ENCODE data around the gene BCL6. TPM values are rescaled to one million over a fixed set of nuclear protein-coding genes. Genes with fewer than 3 reads are reported as not detected.

The BCL6 gene
- total RNA-seq (48.2 and 55.5 TPM in 2 replicates), polyA plus RNA-seq (21.2 and 31.5 TPM in 2 replicates), polyA minus RNA-seq (50.0 and 112 TPM in 2 replicates)
- 32.2 TPM for total RNA-seq (2013)

GRCh38 chr3:187745201-187746058 lies at the start of gene BCL6:
BCL6 (minus strand) TSS chr3:187745468; CDS start chr3:187733693, 11,775 bp downstream.
- H3K9ac ChIP-seq (ENCODE audit: low read length): peak within 1 kb of the TSS; percentile 93
- peak within 1 kb of the TSS; percentile 98 for H2AFZ ChIP-seq (ENCODE audit: insufficient read depth, low read depth, low read length, poor library complexity, severe bottlenecking)
- peaks cover 38 to 52% of the 10 kb centered on the region in 2 donors for H3K4me1 ChIP-seq (ENCODE audit: control insufficient read depth in 2 of 2, insufficient read depth in 2 of 2, low read length in 2 of 2)
- H3K4me3 ChIP-seq (ENCODE audit: control extremely low read depth in 1 of 5, extremely low read depth in 1 of 5, insufficient read depth in 1 of 5, low read depth in 2 of 5, low read length in 4 of 5): peak within 1 kb of the TSS; percentile 67 to 96 (median 84)
- no peaks in the 10 kb centered on the region for H3K9me3 ChIP-seq (ENCODE audit: control extremely low read depth in 1 of 3, control insufficient read depth in 2 of 3, insufficient read depth in 1 of 3, low read length in 2 of 3)
- intact Hi-C loops (cut with micrococcal nuclease): loop anchor here (1.0 to 10.0 kb wide), 7 partner anchors 362 to 837 kb away; partner anchors contain the start of gene LPP
- Mint-ChIP-seq H3K27me3 (no peaks in the 10 kb centered on the region), H3K4me1 (peaks cover 74% of the 10 kb centered on the region), H3K4me3 (peak within 1 kb of the TSS; percentile 97), H3K27ac (peak within 1 kb of the TSS; percentile 96), H3K9me3 (ENCODE audit: insufficient read depth) (no peaks in the 10 kb centered on the region)
- DNase-seq: peak; percentile 97
- peaks cover 12% of the 10 kb centered on the region for H4K20me1 ChIP-seq (ENCODE audit: control insufficient read depth, insufficient read depth, low read length, poor library complexity, severe bottlenecking)
- peak within 1 kb of the TSS; percentile 88 to 96 for H3K27ac ChIP-seq (ENCODE audit: low read length in 2 of 2)
- H3K79me2 ChIP-seq (ENCODE audit: control insufficient read depth, insufficient read depth, low read length): peaks cover 28% of the 10 kb centered on the region
- no peaks in the 10 kb centered on the region for H3K36me3 ChIP-seq (replicated peaks in 1 of 2; ENCODE audit: control extremely low read depth in 1 of 2, control insufficient read depth in 1 of 2, extremely low read depth in 1 of 2, insufficient read depth in 2 of 2, low read length in 1 of 2)
- ChIA-PET POLR2A (interaction anchor here (0.7 to 1.6 kb wide), 10 partner anchors 32 to 941 kb away, joined by 3 to 13 read pairs (median 4); no protein-coding TSS in a partner anchor), CTCF (interaction anchor here (0.6 to 9.2 kb wide), 31 partner anchors 9 to 1296 kb away, joined by 3 to 182 read pairs (median 4); no protein-coding TSS in a partner anchor)
- peak within 1 kb of the TSS; percentile 98 for H3K4me2 ChIP-seq (replicated peaks; ENCODE audit: low read depth, low read length, poor library complexity, severe bottlenecking)
- 0% methylated on average over 27 of the region's 40 CpGs for WGBS (ENCODE audit: insufficient coverage)
- no peaks in the 10 kb centered on the region for H3K27me3 ChIP-seq (replicated peaks in 1 of 4; ENCODE audit: control extremely low read depth in 1 of 4, control insufficient read depth in 3 of 4, insufficient read depth in 4 of 4, low read length in 3 of 4)
- peak; percentile 60 for ATAC-seq (ENCODE audit: low read depth)
- TF ChIP-seq, protein P1, sequence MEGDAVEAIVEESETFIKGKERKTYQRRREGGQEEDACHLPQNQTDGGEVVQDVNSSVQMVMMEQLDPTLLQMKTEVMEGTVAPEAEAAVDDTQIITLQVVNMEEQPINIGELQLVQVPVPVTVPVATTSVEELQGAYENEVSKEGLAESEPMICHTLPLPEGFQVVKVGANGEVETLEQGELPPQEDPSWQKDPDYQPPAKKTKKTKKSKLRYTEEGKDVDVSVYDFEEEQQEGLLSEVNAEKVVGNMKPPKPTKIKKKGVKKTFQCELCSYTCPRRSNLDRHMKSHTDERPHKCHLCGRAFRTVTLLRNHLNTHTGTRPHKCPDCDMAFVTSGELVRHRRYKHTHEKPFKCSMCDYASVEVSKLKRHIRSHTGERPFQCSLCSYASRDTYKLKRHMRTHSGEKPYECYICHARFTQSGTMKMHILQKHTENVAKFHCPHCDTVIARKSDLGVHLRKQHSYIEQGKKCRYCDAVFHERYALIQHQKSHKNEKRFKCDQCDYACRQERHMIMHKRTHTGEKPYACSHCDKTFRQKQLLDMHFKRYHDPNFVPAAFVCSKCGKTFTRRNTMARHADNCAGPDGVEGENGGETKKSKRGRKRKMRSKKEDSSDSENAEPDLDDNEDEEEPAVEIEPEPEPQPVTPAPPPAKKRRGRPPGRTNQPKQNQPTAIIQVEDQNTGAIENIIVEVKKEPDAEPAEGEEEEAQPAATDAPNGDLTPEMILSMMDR (IDR thresholded peaks at IDR 0.05): no peak
- TF ChIP-seq EZH2 (IDR thresholded peaks at IDR 0.05; ENCODE audit: borderline replicate concordance, insufficient read depth, low read depth, low read length, poor library complexity, severe bottlenecking): no peak

DNA sequence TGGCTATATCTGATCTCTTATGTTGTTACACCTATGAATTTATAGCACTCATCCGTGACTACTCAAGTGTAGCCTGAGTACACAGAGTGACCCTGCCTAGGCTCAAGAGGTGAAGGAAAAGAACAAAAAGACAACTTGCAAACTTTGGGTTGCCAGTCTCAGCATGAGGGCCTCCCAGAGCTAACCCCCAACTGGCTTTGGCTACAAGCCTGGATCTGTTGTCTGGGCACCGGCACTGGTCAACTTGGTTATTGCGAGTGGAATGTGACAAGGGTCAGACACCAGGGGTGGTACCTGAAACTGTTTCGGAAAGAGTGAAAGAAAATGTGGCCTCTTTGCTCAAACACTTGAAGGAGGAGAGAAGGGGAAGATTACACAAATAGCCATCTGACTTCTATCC lies 49.5 kb upstream of the BCL6 start:
- H4K20me1 ChIP-seq (ENCODE audit: control insufficient read depth, insufficient read depth, low read length, poor library complexity, severe bottlenecking): no peaks in the 10 kb centered on the region
- H3K36me3 ChIP-seq (replicated peaks in 1 of 2; ENCODE audit: control extremely low read depth in 1 of 2, control insufficient read depth in 1 of 2, extremely low read depth in 1 of 2, insufficient read depth in 2 of 2, low read length in 1 of 2): no peaks in the 10 kb centered on the region
- H3K4me2 ChIP-seq (replicated peaks; ENCODE audit: low read depth, low read length, poor library complexity, severe bottlenecking): no peak overlapping the region
- ATAC-seq (ENCODE audit: low read depth) (no peak), DNase-seq (no peak)
- ChIA-PET POLR2A (no interaction called here), CTCF (no interaction called here)
- H3K9me3 ChIP-seq (ENCODE audit: control extremely low read depth in 1 of 3, control insufficient read depth in 2 of 3, insufficient read depth in 1 of 3, low read length in 2 of 3): no peaks in the 10 kb centered on the region
- intact Hi-C loops (cut with micrococcal nuclease): no loop called here
- H3K9ac ChIP-seq (ENCODE audit: low read length): no peak overlapping the region
- TF ChIP-seq EZH2 (IDR thresholded peaks at IDR 0.05; ENCODE audit: borderline replicate concordance, insufficient read depth, low read depth, low read length, poor library complexity, severe bottlenecking): no peak
- TF ChIP-seq, protein P1 (IDR thresholded peaks at IDR 0.05): no peak
- no peak overlapping the region for H3K27ac Mint-ChIP-seq
- no peaks in the 10 kb centered on the region for H3K27me3 Mint-ChIP-seq
- WGBS (ENCODE audit: insufficient coverage): 100% methylated on average over 4 of the region's 4 CpGs
- no peak overlapping the region for H3K4me3 ChIP-seq (ENCODE audit: control extremely low read depth in 1 of 5, extremely low read depth in 1 of 5, insufficient read depth in 1 of 5, low read depth in 2 of 5, low read length in 4 of 5)
- peaks cover 23% of the 10 kb centered on the region for H3K4me1 Mint-ChIP-seq
- H3K79me2 ChIP-seq (ENCODE audit: control insufficient read depth, insufficient read depth, low read length): no peaks in the 10 kb centered on the region
- H2AFZ ChIP-seq (ENCODE audit: insufficient read depth, low read depth, low read length, poor library complexity, severe bottlenecking): no peak overlapping the region
- H3K27me3 ChIP-seq (replicated peaks in 1 of 4; ENCODE audit: control extremely low read depth in 1 of 4, control insufficient read depth in 3 of 4, insufficient read depth in 4 of 4, low read length in 3 of 4): no peaks in the 10 kb centered on the region
- no peaks in the 10 kb centered on the region for H3K9me3 Mint-ChIP-seq (ENCODE audit: insufficient read depth)
- H3K27ac ChIP-seq (ENCODE audit: low read length in 2 of 2): no peak overlapping the region
- peaks cover 4 to 11% of the 10 kb centered on the region in 2 donors for H3K4me1 ChIP-seq (ENCODE audit: control insufficient read depth in 2 of 2, insufficient read depth in 2 of 2, low read length in 2 of 2)
- H3K4me3 Mint-ChIP-seq: no peak overlapping the region
